ENCODE results near the gene FHIT.
A peak's percentile ranks its signal among the peaks of the same experiment; 100 is the strongest.

Gene FHIT

GRCh38 chr3:59795756-59796155 lies 1455.5 kb downstream of the FHIT start:
- DNase-seq (ENCODE audit: low read depth): no peak

GRCh38 chr3:59793976-59794375 lies 1457.3 kb downstream of the FHIT start:
- DNase-seq (ENCODE audit: low read depth): no peak

- DNase-seq (ENCODE audit: low read depth): no peak
Observed at GRCh38 chr3:59791774-59792308, 1459.4 kb downstream of the FHIT start.

GRCh38 chr3:59790241-59790640 lies 1461.0 kb downstream of the FHIT start:
- no peak for DNase-seq (ENCODE audit: low read depth)

- DNase-seq (ENCODE audit: low read depth): no peak
Observed at GRCh38 chr3:59788801-59789200, 1462.5 kb downstream of the FHIT start.

- no peak for DNase-seq (ENCODE audit: low read depth)
Observed at GRCh38 chr3:59788133-59788532, 1463.1 kb downstream of the FHIT start.

GRCh38 chr3:59786374-59786773 lies 1464.9 kb downstream of the FHIT start:
- no peak for DNase-seq (ENCODE audit: low read depth)

- DNase-seq (ENCODE audit: low read depth): no peak
Observed at GRCh38 chr3:59784164-59784563, 1467.1 kb downstream of the FHIT start.

GRCh38 chr3:59783468-59783988 lies 1467.7 kb downstream of the FHIT start:
- no peak for DNase-seq (ENCODE audit: low read depth)

- no peak for DNase-seq (ENCODE audit: low read depth)
Observed at GRCh38 chr3:59782664-59783063, 1468.6 kb downstream of the FHIT start.

- DNase-seq (ENCODE audit: low read depth): no peak
Observed at GRCh38 chr3:59780209-59780608, 1471.0 kb downstream of the FHIT start.

GRCh38 chr3:59779260-59779659 lies 1472.0 kb downstream of the FHIT start:
- no peak for DNase-seq (ENCODE audit: low read depth)

GRCh38 chr3:59777667-59778077 lies 1473.6 kb downstream of the FHIT start:
- DNase-seq (ENCODE audit: low read depth): no peak

- no peak for DNase-seq (ENCODE audit: low read depth)
Observed at GRCh38 chr3:59777066-59777465, 1474.2 kb downstream of the FHIT start.

- no peak for DNase-seq (ENCODE audit: low read depth)
Observed at GRCh38 chr3:59775761-59776325, 1475.4 kb downstream of the FHIT start.

GRCh38 chr3:59775106-59775505 lies 1476.1 kb downstream of the FHIT start:
- DNase-seq (ENCODE audit: low read depth): no peak

GRCh38 chr3:59774634-59775033 lies 1476.6 kb downstream of the FHIT start:
- DNase-seq (ENCODE audit: low read depth): peak; percentile 48

GRCh38 chr3:59774000-59774399 lies 1477.3 kb downstream of the FHIT start:
- DNase-seq (ENCODE audit: low read depth): no peak

- DNase-seq (ENCODE audit: low read depth): no peak
Observed at GRCh38 chr3:59772416-59773408, 1478.5 kb downstream of the FHIT start.

GRCh38 chr3:59771768-59772181 lies 1479.5 kb downstream of the FHIT start:
- DNase-seq (ENCODE audit: low read depth): peak; percentile 14

- no peak for DNase-seq (ENCODE audit: low read depth)
Observed at GRCh38 chr3:59769127-59769750, 1482.0 kb downstream of the FHIT start.

- peak; percentile 84 for DNase-seq (ENCODE audit: low read depth)
Observed at GRCh38 chr3:59766200-59766872, 1484.9 kb downstream of the FHIT start.

Data from amniotic epithelial cell (primary cell).